Naive thymus-derived CD8-positive, alpha-beta T cell (primary cell): ENCODE measurements around the gene URAD. TPM values are rescaled to one million over a fixed set of nuclear protein-coding genes. Genes with fewer than 3 reads are reported as not detected.

Experiments
- ATAC-seq, 2 donors: fragments of 150-1000 bp; cut with Tn5 transposase in 1 of 2; sonication (Bioruptor Pico), chemical (Tn5 transposase) in 1 of 2; 1 replicate in 1 of 2; 2 replicates in 1 of 2; pipeline ENCODE4 v1.10.0; 2021; ENCODE audit warnings: mild to moderate bottlenecking in 2 of 2, moderate library complexity in 2 of 2
- POLR2A ChIA-PET: fragments of 350-600 bp; sonication (Branson Sonifier 250); formaldehyde crosslinking; loops from one replicate; lab custom pipeline; 2021; ENCODE audit warnings: antibody characterized with exemption; lab: Charles Lee
- DNase-seq, 10 donors: peaks; one replicate each; pipeline versions ENCODE4 v3.0.0 to v3.0.0-alpha.2; 2020 to 2022
- H3K27ac Mint-ChIP-seq, 10 donors: one replicate each; pipeline ENCODE4 v1.8.0; 2020 to 2022; ENCODE audit warnings: mild to moderate bottlenecking in 10 of 10, mixed read lengths in 10 of 10, moderate library complexity in 4 of 10, inconsistent platforms in 1 of 10
- H3K27me3 Mint-ChIP-seq, 5 donors: one replicate each; pipeline ENCODE4 v1.8.0; 2021 to 2022; ENCODE audit warnings: mixed read lengths in 5 of 5
- H3K36me3 Mint-ChIP-seq, 3 donors: one replicate each; pipeline ENCODE4 v1.8.0; 2020 to 2022; ENCODE audit warnings: mixed read lengths in 3 of 3, mild to moderate bottlenecking in 2 of 3, inconsistent platforms in 1 of 3
- H3K4me1 Mint-ChIP-seq, 4 donors: one replicate each; pipeline ENCODE4 v1.8.0; 2021 to 2022; ENCODE audit warnings: mixed read lengths in 4 of 4
- H3K4me3 Mint-ChIP-seq, 10 donors: one replicate each; pipeline ENCODE4 v1.8.0; 2020 to 2022; ENCODE audit warnings: mild to moderate bottlenecking in 10 of 10, mixed read lengths in 10 of 10, moderate library complexity in 6 of 10, inconsistent platforms in 1 of 10
- H3K9me3 Mint-ChIP-seq, 9 donors: one replicate each; pipeline ENCODE4 v1.8.0; 2020 to 2022; ENCODE audit warnings: mixed read lengths in 9 of 9, mild to moderate bottlenecking in 3 of 9, inconsistent platforms in 1 of 9, moderate library complexity in 1 of 9
- polyA plus RNA-seq, 3 donors: library from polyadenylated mRNA; unstranded; fragments of 300-500 nt; fragmentation: Illumina TruSeq; gene quantifications; one replicate each; pipeline ENCODE4 v1.2.3, GENCODE V29; 2021
- total RNA-seq, 8 experiments: library from RNA in 2 of 8; stranded (reverse) in 2 of 8; gene quantifications; one replicate each; pipeline ENCODE4 v1.2.3 and lab custom pipeline; 2021 to 2026

URAD gene
- total and polyA plus RNA-seq, 5 experiments from 2014 or later, result not detected

GRCh38 chr13:27982361-27982760 lies 6.1 kb downstream of the URAD start:
- Mint-ChIP-seq H3K27me3 (peaks cover 35 to 85% (median 58%) of the 10 kb centered on the region in 5 donors), H3K27ac (no peak overlapping the region), H3K4me3 (no peak overlapping the region), H3K4me1 (peaks cover 2 to 27% (median 22%) of the 10 kb centered on the region in 4 donors), H3K9me3 (no peaks in the 10 kb centered on the region), H3K36me3 (no peaks in the 10 kb centered on the region)
- ATAC-seq (no peak), DNase-seq (no peak)
- POLR2A ChIA-PET, result no interaction called here

DNA sequence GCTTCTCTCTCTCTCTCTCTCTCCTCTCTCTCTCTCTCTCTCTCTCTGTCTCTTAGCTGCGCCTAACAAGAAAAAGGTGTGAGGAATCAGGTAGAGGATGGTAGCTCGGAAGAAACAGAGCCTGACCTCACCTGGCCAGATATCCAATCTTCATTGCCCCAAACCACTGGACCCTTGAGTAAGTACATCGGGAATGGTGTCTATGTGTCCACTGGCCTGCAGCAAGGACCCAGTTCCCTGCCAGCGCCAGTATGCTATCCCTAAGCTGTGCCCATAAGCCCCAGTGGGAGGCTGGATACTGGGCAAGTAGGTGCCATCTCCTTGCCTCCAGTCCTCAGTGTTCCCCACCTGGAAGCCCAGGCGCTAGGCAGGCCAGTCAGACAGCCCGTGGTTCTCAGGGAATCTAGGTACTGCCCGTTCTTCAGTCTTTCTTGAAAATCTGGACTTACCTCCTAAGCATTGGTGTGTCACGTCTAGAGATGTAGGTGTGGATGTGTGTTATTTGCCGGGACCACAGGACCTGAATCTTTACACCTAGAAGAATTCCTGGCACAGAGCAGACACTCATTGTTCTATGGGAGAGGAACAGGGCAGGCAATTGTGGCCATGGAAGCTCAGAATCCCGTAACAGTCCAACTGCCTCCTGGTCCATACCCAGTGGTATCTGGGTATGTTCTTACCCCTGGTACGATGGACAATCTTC lies 7.3 kb downstream of the URAD start:
- no peak for ATAC-seq
- no peak for DNase-seq
- peak overlapping the region in 4 of 10 donors; percentile 44 to 65 (median 47) for H3K4me3 Mint-ChIP-seq
- no peaks in the 10 kb centered on the region for H3K36me3 Mint-ChIP-seq
- no peaks in the 10 kb centered on the region for H3K9me3 Mint-ChIP-seq
- peaks cover 33 to 82% (median 61%) of the 10 kb centered on the region in 5 donors for H3K27me3 Mint-ChIP-seq
- H3K4me1 Mint-ChIP-seq, result peaks cover 2 to 28% (median 23%) of the 10 kb centered on the region in 4 donors
- H3K27ac Mint-ChIP-seq, result no peak overlapping the region
- POLR2A ChIA-PET, result no interaction called here

DNA sequence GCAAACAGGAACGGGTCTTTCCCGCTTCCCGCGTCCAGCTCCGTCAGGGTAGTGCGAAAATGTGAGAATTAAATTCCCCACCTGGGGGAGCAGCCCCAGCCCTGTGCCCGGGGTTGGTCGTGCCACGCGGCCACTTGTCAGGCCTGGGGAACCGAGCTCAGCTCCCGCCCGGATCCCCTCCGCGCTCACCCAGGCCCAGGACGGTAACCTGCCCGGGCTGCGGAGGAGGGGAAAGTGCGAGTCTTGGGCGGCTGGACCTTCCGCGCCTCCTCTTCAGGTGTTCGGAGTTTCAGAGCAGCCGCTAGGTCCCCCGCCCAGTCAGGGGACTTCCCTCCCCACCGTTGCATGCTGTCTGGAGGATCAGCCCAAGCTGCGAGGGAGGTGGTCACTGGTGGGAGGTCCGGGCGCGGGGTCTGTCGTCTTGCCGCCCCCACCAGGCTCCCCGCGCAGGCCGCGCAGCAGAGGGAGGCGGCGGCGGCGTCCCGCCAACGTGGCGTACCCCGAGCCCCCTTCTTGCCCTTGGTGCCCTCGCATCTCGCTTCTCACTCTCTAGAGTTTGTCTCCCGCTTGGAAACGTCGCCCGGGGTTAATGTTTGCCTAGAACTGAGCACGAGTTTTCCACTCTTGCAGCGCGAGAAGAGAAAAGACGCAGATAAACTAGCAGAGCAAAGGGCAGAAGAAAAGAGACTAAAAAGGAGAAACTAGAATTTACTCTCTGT lies 8.1 kb downstream of the URAD start:
- no peaks in the 10 kb centered on the region for H3K9me3 Mint-ChIP-seq
- no peaks in the 10 kb centered on the region for H3K36me3 Mint-ChIP-seq
- peak overlapping the region in 8 of 10 donors; percentile 44 to 65 (median 56) for H3K4me3 Mint-ChIP-seq
- peaks cover 2 to 31% (median 26%) of the 10 kb centered on the region in 4 donors for H3K4me1 Mint-ChIP-seq
- ATAC-seq (no peak), DNase-seq (no peak)
- POLR2A ChIA-PET, result no interaction called here
- peak overlapping the region in 1 of 10 donors; percentile 5 for H3K27ac Mint-ChIP-seq
- peaks cover 34 to 89% (median 68%) of the 10 kb centered on the region in 5 donors for H3K27me3 Mint-ChIP-seq

DNA sequence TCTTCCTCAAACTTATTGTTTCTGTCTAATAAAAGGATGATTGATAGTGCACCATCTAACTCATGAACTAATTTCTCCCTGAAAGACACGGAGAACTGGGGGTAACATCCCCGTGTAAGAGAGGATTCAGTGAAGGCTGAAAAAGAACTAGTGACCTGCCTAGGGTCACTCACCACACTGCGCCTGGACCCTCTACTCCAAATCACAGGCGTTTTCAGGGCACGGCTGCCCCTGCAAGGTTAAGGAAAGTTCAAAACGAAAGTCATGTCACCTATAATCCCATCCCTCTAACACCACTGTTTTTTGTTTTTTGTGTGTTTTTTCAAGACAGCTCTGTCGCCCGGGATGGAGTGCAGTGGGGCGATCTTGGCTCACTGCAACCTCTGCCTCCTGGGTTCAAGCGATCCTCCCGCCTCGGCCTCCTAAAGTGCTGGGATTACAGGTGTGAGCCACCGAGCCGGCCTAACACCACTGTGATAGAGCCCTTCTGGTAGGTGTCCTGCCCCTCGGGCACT lies 8.7 kb downstream of the URAD start:
- peaks cover 2 to 32% (median 28%) of the 10 kb centered on the region in 4 donors for H3K4me1 Mint-ChIP-seq
- H3K4me3 Mint-ChIP-seq, result peak overlapping the region in 8 of 10 donors; percentile 41 to 64 (median 56)
- no peak for ATAC-seq
- H3K9me3 Mint-ChIP-seq, result no peaks in the 10 kb centered on the region
- DNase-seq, result no peak
- POLR2A ChIA-PET, result no interaction called here
- no peaks in the 10 kb centered on the region for H3K36me3 Mint-ChIP-seq
- peaks cover 39 to 95% (median 73%) of the 10 kb centered on the region in 5 donors for H3K27me3 Mint-ChIP-seq
- H3K27ac Mint-ChIP-seq, result no peak overlapping the region

DNA sequence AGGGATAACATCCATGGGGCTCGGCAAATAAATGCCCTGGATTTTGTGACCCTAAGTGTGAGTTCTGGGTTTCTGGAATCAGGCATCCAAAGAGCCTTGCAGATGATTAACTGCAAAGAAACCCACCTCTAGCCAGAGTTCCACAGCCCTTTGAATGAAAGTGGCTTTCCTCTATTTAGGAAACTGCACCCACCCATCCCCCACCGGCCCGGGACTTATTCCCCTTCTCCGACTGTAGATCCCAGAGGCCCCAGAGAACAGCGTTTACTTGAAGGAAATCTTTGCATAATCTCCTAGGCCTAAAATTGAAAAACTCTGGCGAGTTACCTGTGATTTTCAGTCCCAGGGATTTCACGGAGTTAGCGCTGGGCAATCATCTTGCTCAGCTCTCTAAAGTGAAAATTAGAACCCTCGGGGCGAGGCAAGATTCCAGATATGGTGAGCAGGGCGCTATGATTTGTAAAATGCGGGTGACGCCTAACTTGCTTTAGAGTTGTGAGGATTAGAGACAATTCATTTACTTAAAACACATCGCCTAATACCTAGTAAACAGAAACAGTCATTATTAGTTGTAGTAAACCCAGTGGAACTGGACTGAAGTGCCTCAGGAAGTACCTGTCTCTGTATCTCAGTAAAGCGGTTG lies 9.4 kb downstream of the URAD start:
- H3K27me3 Mint-ChIP-seq, result peaks cover 42 to 97% (median 77%) of the 10 kb centered on the region in 5 donors
- no peak for ATAC-seq
- peaks cover 2 to 32% (median 28%) of the 10 kb centered on the region in 4 donors for H3K4me1 Mint-ChIP-seq
- peak overlapping the region in 8 of 10 donors; percentile 8 to 64 (median 46) for H3K4me3 Mint-ChIP-seq
- POLR2A ChIA-PET, result no interaction called here
- no peak overlapping the region for H3K27ac Mint-ChIP-seq
- no peaks in the 10 kb centered on the region for H3K36me3 Mint-ChIP-seq
- DNase-seq, result no peak
- H3K9me3 Mint-ChIP-seq, result no peaks in the 10 kb centered on the region

GRCh38 chr13:27978301-27978968 lies 10.1 kb downstream of the URAD start:
- Mint-ChIP-seq H3K27me3 (peaks cover 47 to 97% (median 80%) of the 10 kb centered on the region in 5 donors), H3K4me3 (peak overlapping the region in 4 of 10 donors; percentile 7 to 64 (median 26)), H3K4me1 (peaks cover 2 to 32% (median 28%) of the 10 kb centered on the region in 4 donors), H3K27ac (peak overlapping the region in 1 of 10 donors; percentile 32), H3K36me3 (no peaks in the 10 kb centered on the region), H3K9me3 (no peaks in the 10 kb centered on the region)
- POLR2A ChIA-PET, result no interaction called here
- ATAC-seq (no peak), DNase-seq (no peak)

GRCh38 chr13:27977476-27978300 lies 10.8 kb downstream of the URAD start:
- POLR2A ChIA-PET, result no interaction called here

GRCh38 chr13:27976362-27977091 lies 12.0 kb downstream of the URAD start:
- POLR2A ChIA-PET, result no interaction called here
- Mint-ChIP-seq H3K9me3 (no peaks in the 10 kb centered on the region), H3K4me1 (peaks cover 2 to 32% (median 28%) of the 10 kb centered on the region in 4 donors)

More at GRCh38 chr13:27977476-27978300, 10.8 kb downstream of the URAD start:
- Mint-ChIP-seq H3K4me1 (peaks cover 2 to 32% (median 28%) of the 10 kb centered on the region in 4 donors), H3K27me3 (peaks cover 48 to 95% (median 83%) of the 10 kb centered on the region in 5 donors), H3K27ac (no peak overlapping the region), H3K36me3 (no peaks in the 10 kb centered on the region), H3K9me3 (no peaks in the 10 kb centered on the region), H3K4me3 (peak overlapping the region in 2 of 10 donors; percentile 11 to 42)
- ATAC-seq (no peak), DNase-seq (no peak)

GRCh38 chr13:27975564-27976361 lies 12.7 kb downstream of the URAD start:
- Mint-ChIP-seq H3K4me1 (peaks cover 0 to 31% (median 27%) of the 10 kb centered on the region in 4 donors), H3K9me3 (no peaks in the 10 kb centered on the region), H3K4me3 (peak overlapping the region in 1 of 10 donors; percentile 15), H3K27ac (no peak overlapping the region), H3K36me3 (no peaks in the 10 kb centered on the region), H3K27me3 (peaks cover 35 to 86% (median 71%) of the 10 kb centered on the region in 5 donors)
- ATAC-seq, result no peak
- DNase-seq, result no peak
- POLR2A ChIA-PET, result no interaction called here

More at GRCh38 chr13:27976362-27977091, 12.0 kb downstream of the URAD start:
- peaks cover 39 to 86% (median 72%) of the 10 kb centered on the region in 5 donors for H3K27me3 Mint-ChIP-seq
- no peak overlapping the region for H3K27ac Mint-ChIP-seq
- ATAC-seq (no peak), DNase-seq (no peak)
- H3K36me3 Mint-ChIP-seq, result no peaks in the 10 kb centered on the region
- H3K4me3 Mint-ChIP-seq, result peak overlapping the region in 1 of 10 donors; percentile 15

DNA sequence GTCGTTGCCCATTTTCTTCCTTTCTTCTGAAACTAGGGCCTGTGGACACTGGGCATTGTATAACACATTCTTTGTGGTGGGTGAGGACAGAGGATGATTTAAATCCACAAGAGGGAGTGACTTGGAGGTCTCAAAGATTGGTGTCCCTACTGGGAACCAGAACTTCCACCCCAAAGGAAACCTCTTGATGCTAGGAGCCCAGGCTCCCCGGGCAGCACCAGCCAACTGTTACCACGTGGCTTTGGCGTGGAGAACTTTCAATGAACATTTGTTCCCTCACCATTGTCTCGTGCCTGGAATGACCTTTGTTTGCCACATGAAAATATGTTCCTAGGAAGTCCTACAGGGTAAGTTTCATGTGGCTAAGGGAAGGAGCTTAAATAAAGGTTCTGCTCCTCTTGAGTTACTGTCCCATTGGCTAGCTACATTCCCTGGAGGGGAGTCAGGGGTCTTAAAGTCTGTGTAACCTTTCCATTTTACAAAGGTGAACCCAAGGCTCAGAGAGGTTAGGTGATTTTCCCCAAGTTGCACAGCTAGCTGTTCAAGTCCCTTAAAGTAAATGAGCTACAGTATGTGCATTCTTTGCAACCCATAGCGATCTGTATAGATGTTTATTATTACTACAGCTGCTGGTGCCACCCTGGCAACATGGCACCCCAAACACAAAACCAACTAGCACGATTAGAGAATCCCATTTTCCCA lies 14.4 kb downstream of the URAD start:
- H3K4me3 Mint-ChIP-seq, result no peak overlapping the region
- ATAC-seq (no peak), DNase-seq (no peak)
- peaks cover 36 to 88% (median 71%) of the 10 kb centered on the region in 5 donors for H3K27me3 Mint-ChIP-seq
- H3K36me3 Mint-ChIP-seq, result no peaks in the 10 kb centered on the region
- H3K27ac Mint-ChIP-seq, result no peak overlapping the region
- H3K4me1 Mint-ChIP-seq, result peaks cover 3 to 31% (median 27%) of the 10 kb centered on the region in 4 donors
- H3K9me3 Mint-ChIP-seq, result no peaks in the 10 kb centered on the region
- POLR2A ChIA-PET, result interaction anchor here (1.2 kb wide), 1 partner anchor 10 kb away, joined by 5 read pairs; no protein-coding TSS in a partner anchor
